NCI-H69 (cell line): ENCODE results near the gene CALHM1.
A peak's percentile ranks its signal among the peaks of the same experiment; 100 is the strongest.
"Not testable (repeated sequence)": the region's sequence is repeated elsewhere in the genome, so short reads cannot be mapped to it uniquely, and the experiment has no call there.

Experiments used
- DNase-seq: peaks from one replicate; lab custom pipeline; 2025; lab: John Stamatoyannopoulos, UW

CALHM1 gene

GRCh38 chr10:103458720-103459119 lies at the start of gene CALHM1:
CALHM1 (minus strand) TSS chr10:103458900; CDS start chr10:103458751, 149 bp downstream.
- peak; percentile 67 for DNase-seq

GRCh38 chr10:103507235-103508191 lies 48.8 kb upstream of the CALHM1 start:
- DNase-seq = peak; percentile 85

GRCh38 chr10:103506061-103506460 lies 47.4 kb upstream of the CALHM1 start:
- no peak for DNase-seq

GRCh38 chr10:103504181-103504783 lies 45.6 kb upstream of the CALHM1 start:
- DNase-seq = peak; percentile 13

GRCh38 chr10:103503777-103504176 lies 45.1 kb upstream of the CALHM1 start:
- not testable (repeated sequence) for DNase-seq

- DNase-seq = peak; percentile 23
Measured at GRCh38 chr10:103502849-103503660, 44.4 kb upstream of the CALHM1 start.

- DNase-seq = no peak
Measured at GRCh38 chr10:103501186-103501585, 42.5 kb upstream of the CALHM1 start.

- DNase-seq = no peak
Measured at GRCh38 chr10:103500481-103500880, 41.8 kb upstream of the CALHM1 start.

GRCh38 chr10:103499881-103500280 lies 41.2 kb upstream of the CALHM1 start:
- no peak for DNase-seq

- DNase-seq = peak; percentile 25
Measured at GRCh38 chr10:103498936-103499638, 40.4 kb upstream of the CALHM1 start.

GRCh38 chr10:103497161-103497915 lies 38.6 kb upstream of the CALHM1 start:
- no peak for DNase-seq

- no peak for DNase-seq
Measured at GRCh38 chr10:103495321-103495720, 36.6 kb upstream of the CALHM1 start.

GRCh38 chr10:103493916-103494877 lies 35.5 kb upstream of the CALHM1 start:
- peak; percentile 61 for DNase-seq

- peak; percentile 78 for DNase-seq
Measured at GRCh38 chr10:103493362-103493915, 34.7 kb upstream of the CALHM1 start, which contains the start of gene NEURL1. NEURL1 (plus strand) TSS chr10:103493705; CDS start chr10:103494388, 683 bp downstream.

GRCh38 chr10:103492655-103493261 lies 34.1 kb upstream of the CALHM1 start:
- no peak for DNase-seq

GRCh38 chr10:103491729-103492364 lies 33.1 kb upstream of the CALHM1 start:
- DNase-seq = peak; percentile 48

GRCh38 chr10:103490986-103491314 lies 32.2 kb upstream of the CALHM1 start:
- DNase-seq = no peak

GRCh38 chr10:103487410-103487708 lies 28.7 kb upstream of the CALHM1 start:
- no peak for DNase-seq
